Cardiac fibroblast (primary cell): Measurements from ENCODE around the gene LIF.

Experiments used
- DNase-seq, 2 donors: peaks; one replicate each; pipeline versions ENCODE4 v3.0.0 to v3.0.0-alpha.2; 2010; ENCODE audit warnings: low read depth in 2 of 2
- H3K4me3 ChIP-seq, 2 donors: replicated peaks in 1 of 2; 1 replicate in 1 of 2; 2 replicates in 1 of 2; pipeline ENCODE4 v1.5.1; 2011; ENCODE audit warnings: low read depth in 2 of 2, low read length in 2 of 2, mild to moderate bottlenecking in 2 of 2, moderate library complexity in 1 of 2
- CTCF ChIP-seq: IDR thresholded peaks from one replicate; pipeline ENCODE4 v1.5.1; 2011; ENCODE audit warnings: low read depth, mild to moderate bottlenecking, low read length, inconsistent platforms

Gene LIF

DNA sequence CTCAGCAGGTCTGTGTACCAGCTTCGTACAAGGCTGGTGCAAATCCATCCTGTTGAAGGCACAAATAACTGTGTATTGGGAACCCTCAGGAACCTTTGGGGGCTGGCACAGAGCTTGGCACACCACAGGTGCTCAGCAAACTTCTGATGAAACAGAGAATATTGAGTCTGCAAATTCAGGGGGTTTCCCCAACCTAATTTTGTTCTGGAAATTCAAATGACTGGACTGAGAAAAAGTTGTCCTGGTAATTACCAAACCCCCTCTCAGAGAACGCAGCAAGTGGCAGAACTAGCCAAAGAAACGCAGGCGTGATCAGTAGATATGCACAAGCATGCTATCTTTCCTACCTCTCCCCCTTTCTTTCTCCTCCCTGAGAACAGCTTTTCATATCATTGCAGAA is 47.6 kb downstream of the LIF start:
- no peak overlapping the region for H3K4me3 ChIP-seq
- no peak for TF ChIP-seq CTCF
- no peak for DNase-seq

GRCh38 chr22:30198152-30198825 is 48.3 kb downstream of the LIF start:
- TF ChIP-seq CTCF: no peak
- H3K4me3 ChIP-seq: no peak overlapping the region
- DNase-seq: peak; percentile 41 to 44

- H3K4me3 ChIP-seq: no peak overlapping the region
- DNase-seq: no peak
- TF ChIP-seq CTCF: no peak
These were observed 49.2 kb downstream of the LIF start for GRCh38 chr22:30197389-30197788.

GRCh38 chr22:30196880-30197336 is 49.7 kb downstream of the LIF start:
- TF ChIP-seq CTCF: no peak
- no peak overlapping the region for H3K4me3 ChIP-seq
- DNase-seq: no peak

DNA sequence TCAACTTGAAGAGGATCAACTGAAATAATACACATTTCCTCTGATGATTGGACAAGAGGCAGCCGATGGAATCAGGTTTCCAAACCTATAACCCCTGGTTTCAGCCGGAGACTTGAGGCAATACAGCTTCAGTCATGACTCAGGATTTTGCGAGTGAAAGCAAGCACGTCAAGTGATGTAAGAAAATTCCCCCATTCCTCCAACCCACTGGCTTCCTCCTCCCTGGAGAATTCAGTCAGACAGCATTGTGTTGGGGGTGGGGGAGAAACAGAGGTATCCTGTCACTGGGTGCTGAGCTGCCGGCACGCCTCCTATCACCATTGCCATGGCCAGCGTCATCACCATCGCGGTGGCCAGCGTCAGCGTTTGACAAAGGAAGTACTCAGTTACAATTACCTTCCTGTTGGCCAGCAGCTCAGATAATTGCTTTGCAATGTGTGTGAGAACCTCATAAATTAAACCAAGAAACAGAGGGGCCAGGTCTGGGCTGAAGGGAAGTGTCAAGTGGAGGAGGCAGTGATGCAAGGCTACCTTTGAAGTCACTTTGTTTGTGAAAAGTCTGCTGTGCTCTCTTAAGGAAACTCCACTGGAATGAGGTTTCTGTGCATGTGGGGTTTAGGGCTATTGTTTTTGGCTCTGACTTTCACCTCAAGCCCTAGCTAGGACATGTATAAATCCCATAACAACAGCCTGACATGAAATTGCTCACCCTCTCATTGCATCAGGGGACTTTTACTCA is 50.2 kb downstream of the LIF start:
- peak; percentile 99 to 100 for DNase-seq
- TF ChIP-seq CTCF: no peak
- no peak overlapping the region for H3K4me3 ChIP-seq

GRCh38 chr22:30195245-30196140 is 51.1 kb downstream of the LIF start:
- no peak overlapping the region for H3K4me3 ChIP-seq
- TF ChIP-seq CTCF: no peak
- DNase-seq: peak in 1 of 2 donors; percentile 68
